Fibroblast of lung (primary cell): Measurements from ENCODE around the gene STK32B. TPM values are rescaled to one million over a fixed set of nuclear protein-coding genes. Genes with fewer than 3 reads are reported as not detected.

Experiments
- DNase-seq, 2 donors: peaks; one replicate each; pipeline versions ENCODE4 v3.0.0 to v3.0.0-alpha.2; 2010; ENCODE audit warnings: low read depth in 2 of 2
- H2AFZ ChIP-seq: 2 replicates; pipeline ENCODE4 v1.5.1; 2012; ENCODE audit warnings: low read length, control low read depth, inconsistent platforms
- H3K27ac ChIP-seq: 2 replicates; pipeline ENCODE4 v1.5.1; 2011; ENCODE audit warnings: low read length, control low read depth; ENCODE audit not compliant: insufficient read depth
- H3K27me3 ChIP-seq: 2 replicates; pipeline ENCODE4 v1.5.1; 2011; ENCODE audit warnings: mild to moderate bottlenecking, low read length; ENCODE audit not compliant: control insufficient read depth, insufficient read depth
- H3K36me3 ChIP-seq: 2 replicates; pipeline ENCODE4 v1.5.1; 2011; ENCODE audit warnings: low read length; ENCODE audit not compliant: control insufficient read depth, insufficient read depth
- H3K4me1 ChIP-seq: 2 replicates; pipeline ENCODE4 v1.5.1; 2011; ENCODE audit warnings: low read length; ENCODE audit not compliant: control insufficient read depth, insufficient read depth; ENCODE audit errors: extremely low read depth
- H3K4me2 ChIP-seq: 2 replicates; pipeline ENCODE4 v1.5.1; 2011; ENCODE audit warnings: low read length, control low read depth; ENCODE audit not compliant: insufficient read depth; ENCODE audit errors: extremely low read depth
- H3K4me3 ChIP-seq, 4 experiments: fragments of 200-600 bp in 1 of 4; sonication (generic) in 1 of 4; replicated peaks in 1 of 4; 2 replicates each; pipeline ENCODE4 v1.5.1; 2011 to 2016; ENCODE audit warnings: low read length in 4 of 4, low read depth in 3 of 4, mild to moderate bottlenecking in 3 of 4, control low read depth in 2 of 4, inconsistent platforms in 1 of 4, mixed read lengths in 1 of 4; ENCODE audit not compliant: insufficient read depth in 1 of 4; ENCODE audit errors: control extremely low read depth in 1 of 4
- H3K79me2 ChIP-seq: 2 replicates; pipeline ENCODE4 v1.5.1; 2012; ENCODE audit warnings: mild to moderate bottlenecking, low read length, inconsistent platforms; ENCODE audit not compliant: control insufficient read depth, insufficient read depth
- H3K9ac ChIP-seq: 2 replicates; pipeline ENCODE4 v1.5.1; 2011; ENCODE audit warnings: mild to moderate bottlenecking, low read length, control low read depth; ENCODE audit not compliant: insufficient read depth
- H3K9me3 ChIP-seq: 2 replicates; pipeline ENCODE4 v1.5.1; 2012; ENCODE audit warnings: low read depth, low read length; ENCODE audit not compliant: control insufficient read depth, insufficient read depth
- H4K20me1 ChIP-seq: 2 replicates; pipeline ENCODE4 v1.5.1; 2011; ENCODE audit warnings: low read length; ENCODE audit not compliant: control insufficient read depth, insufficient read depth; ENCODE audit errors: extremely low read depth
- CTCF ChIP-seq, 2 donors: IDR thresholded peaks in 1 of 2; conservative IDR thresholded peaks in 1 of 2; 1 replicate in 1 of 2; 2 replicates in 1 of 2; pipeline ENCODE4 v1.5.1; 2011 to 2012; ENCODE audit warnings: low read length in 2 of 2, control low read depth in 1 of 2, inconsistent platforms in 1 of 2, low read depth in 1 of 2, mild to moderate bottlenecking in 1 of 2
- EZH2 ChIP-seq: IDR thresholded peaks from 2 replicates; pipeline ENCODE4 v1.5.1; 2012; ENCODE audit warnings: low read length, control low read depth, mild to moderate bottlenecking; ENCODE audit errors: missing control alignments
- polyA plus RNA-seq, 2 donors: library from polyadenylated mRNA; depleted of rRNA in 1 of 2; stranded (reverse) in 1 of 2; unstranded in 1 of 2; fragments of >200 nt; gene quantifications; 2 replicates each; pipeline ENCODE4 v1.2.1, GENCODE V29; 2011 to 2012; ENCODE audit warnings: missing spikeins in 1 of 2
- total RNA-seq: library from RNA; depleted of rRNA; stranded (reverse); fragments of >200 nt; gene quantifications from 2 replicates; pipeline ENCODE4 v1.2.1, GENCODE V29; 2014

Gene STK32B
- total and polyA plus RNA-seq, 2 donors (not counting 1 experiment from before 2014, with no cell fraction given) = 0.50 to 1.4 TPM

GRCh38 chr4:5389756-5390310 lies 338.6 kb downstream of the STK32B start:
- Histone ChIP-seq H3K4me3 (no peak overlapping the region), H4K20me1 (no peaks in the 10 kb centered on the region), H3K4me1 (no peaks in the 10 kb centered on the region), H3K27ac (no peak overlapping the region), H3K27me3 (no peaks in the 10 kb centered on the region), H3K9ac (no peak overlapping the region), H3K79me2 (no peaks in the 10 kb centered on the region), H3K36me3 (no peaks in the 10 kb centered on the region), H3K4me2 (no peak overlapping the region), H3K9me3 (no peaks in the 10 kb centered on the region), H2AFZ (no peak overlapping the region)
- no peak for DNase-seq
- TF ChIP-seq CTCF (conservative IDR thresholded peaks at IDR 0.05 in 1 of 2, IDR thresholded peaks at IDR 0.05 in 1 of 2; ENCODE audit: low read depth in 1 of 2, low read length in 2 of 2) = no peak
- no peak for TF ChIP-seq EZH2

GRCh38 chr4:5391492-5391891 lies 340.2 kb downstream of the STK32B start:
- Histone ChIP-seq H3K36me3 (no peaks in the 10 kb centered on the region), H3K79me2 (no peaks in the 10 kb centered on the region), H3K4me1 (no peaks in the 10 kb centered on the region), H3K9me3 (no peaks in the 10 kb centered on the region), H3K9ac (no peak overlapping the region), H4K20me1 (no peaks in the 10 kb centered on the region), H3K27ac (no peak overlapping the region), H3K4me2 (no peak overlapping the region), H3K4me3 (no peak overlapping the region), H2AFZ (no peak overlapping the region), H3K27me3 (no peaks in the 10 kb centered on the region)
- TF ChIP-seq EZH2 (no peak), CTCF (conservative IDR thresholded peaks at IDR 0.05 in 1 of 2, IDR thresholded peaks at IDR 0.05 in 1 of 2; ENCODE audit: low read depth in 1 of 2, low read length in 2 of 2) (no peak)
- no peak for DNase-seq

- Histone ChIP-seq H4K20me1 (no peaks in the 10 kb centered on the region), H3K27ac (no peak overlapping the region), H3K9me3 (no peaks in the 10 kb centered on the region), H3K4me3 (no peak overlapping the region), H3K4me1 (no peaks in the 10 kb centered on the region), H2AFZ (no peak overlapping the region), H3K36me3 (no peaks in the 10 kb centered on the region), H3K4me2 (no peak overlapping the region), H3K79me2 (no peaks in the 10 kb centered on the region), H3K9ac (no peak overlapping the region), H3K27me3 (no peaks in the 10 kb centered on the region)
- no peak for DNase-seq
- TF ChIP-seq EZH2 (no peak), CTCF (conservative IDR thresholded peaks at IDR 0.05 in 1 of 2, IDR thresholded peaks at IDR 0.05 in 1 of 2; ENCODE audit: low read depth in 1 of 2, low read length in 2 of 2) (no peak)
Measured at GRCh38 chr4:5393911-5394513, 342.7 kb downstream of the STK32B start.
